Breast epithelium (tissue), 4 donors: ENCODE measurements around the gene ACVR1B. TPM values are rescaled to one million over a fixed set of nuclear protein-coding genes. Genes with fewer than 3 reads are reported as not detected.

Source experiments
- DNase-seq, 2 donors: peaks; one replicate each; pipeline ENCODE4 v3.0.0-alpha.2; 2019; ENCODE audit warnings: low spot score in 2 of 2
- H3K27ac ChIP-seq, 2 donors: fragments of 200-600 bp; sonication (generic) in 1 of 2; one replicate each; pipeline ENCODE4 v1.5.1; 2016 to 2019; ENCODE audit warnings: mild to moderate bottlenecking in 1 of 2
- H3K27me3 ChIP-seq, 2 donors: fragments of 200-600 bp; sonication (generic) in 1 of 2; one replicate each; pipeline versions ENCODE4 v1.5.1 to v1.6.0; 2017 to 2019; ENCODE audit warnings: control low read depth in 1 of 2, mild to moderate bottlenecking in 1 of 2
- H3K36me3 ChIP-seq: fragments of 200-600 bp; one replicate; pipeline ENCODE4 v1.5.1; 2019
- H3K4me1 ChIP-seq, 2 donors: fragments of 200-600 bp; sonication (generic); one replicate each; pipeline ENCODE4 v1.5.1; 2016 to 2019; ENCODE audit warnings: control low read depth in 1 of 2
- H3K4me3 ChIP-seq, 3 donors: fragments of 200-600 bp; sonication (generic); 1 replicate in 2 of 3; 2 replicates in 1 of 3; pipeline ENCODE4 v1.5.1; 2016 to 2019; ENCODE audit warnings: mild to moderate bottlenecking in 3 of 3, moderate library complexity in 2 of 3
- H3K9me3 ChIP-seq, 2 donors: fragments of 200-600 bp; sonication (generic) in 1 of 2; one replicate each; pipeline ENCODE4 v1.5.1; 2016 to 2019; ENCODE audit warnings: control low read depth in 1 of 2
- CTCF ChIP-seq, 3 donors: fragments of 450-650 bp; IDR thresholded peaks; one replicate each; pipeline ENCODE4 v1.5.1; 2016 to 2017; ENCODE audit warnings: antibody characterized with exemption in 3 of 3, mild to moderate bottlenecking in 3 of 3, moderate library complexity in 3 of 3
- POLR2A ChIP-seq: fragments of 450-650 bp; IDR thresholded peaks from one replicate; pipeline ENCODE4 v1.6.1; 2016; ENCODE audit warnings: antibody characterized with exemption, mild to moderate bottlenecking, moderate library complexity
- POLR2AphosphoS5 ChIP-seq, 3 donors: sonication (generic); formaldehyde crosslinking; IDR thresholded peaks; one replicate each; pipeline ENCODE4 v1.6.1; 2017; ENCODE audit warnings: antibody characterized with exemption in 3 of 3
- intact Hi-C: fragments of 100-400 bp; cut with DNase I; formaldehyde crosslinking; loops from one replicate; pipeline ENCODE4 v1.15.1; 2023; ENCODE audit warnings: low total_unique reads
- total RNA-seq, 3 donors: library from RNA; depleted of rRNA; stranded (reverse); fragments of >200 nt; gene quantifications; one replicate each; pipeline ENCODE4 v1.1.0, GENCODE V29; 2016

ACVR1B gene
- total RNA-seq, 3 donors from 2014 or later, result 12.3 to 26.3 (median 23.6) TPM

GRCh38 chr12:52022841-52023181, 71.3 kb downstream of the ACVR1B start:
- TF ChIP-seq POLR2A, result no peak
- TF ChIP-seq CTCF (IDR thresholded peaks at IDR 0.05), result no peak
- no peak for TF ChIP-seq POLR2AphosphoS5 (IDR thresholded peaks at IDR 0.05)
- intact Hi-C loops, result no loop called here

GRCh38 chr12:52023182-52023975, 71.9 kb downstream of the ACVR1B start:
- Histone ChIP-seq H3K9me3 (no peaks in the 10 kb centered on the region), H3K4me1 (no peaks in the 10 kb centered on the region), H3K4me3 (peak overlapping the region; percentile 41 to 67 (median 61)), H3K27ac (peak overlapping the region; percentile 15 to 46), H3K36me3 (no peaks in the 10 kb centered on the region), H3K27me3 (no peaks in the 10 kb centered on the region)
- intact Hi-C loops, result no loop called here
- TF ChIP-seq POLR2A (no peak), CTCF (IDR thresholded peaks at IDR 0.05) (peak; percentile 95 to 98 (median 98))
- peak; percentile 78 to 90 for DNase-seq

More at GRCh38 chr12:52022841-52023181, 71.3 kb downstream of the ACVR1B start:
- Histone ChIP-seq H3K27ac (peak overlapping the region; percentile 15 to 46), H3K36me3 (no peaks in the 10 kb centered on the region), H3K4me3 (peak overlapping the region; percentile 41 to 67 (median 61)), H3K4me1 (no peaks in the 10 kb centered on the region), H3K27me3 (no peaks in the 10 kb centered on the region), H3K9me3 (no peaks in the 10 kb centered on the region)
- DNase-seq, result no peak

GRCh38 chr12:52023976-52024688, 72.6 kb downstream of the ACVR1B start:
- no peaks in the 10 kb centered on the region for H3K9me3 ChIP-seq
- no peaks in the 10 kb centered on the region for H3K27me3 ChIP-seq
- no peaks in the 10 kb centered on the region for H3K4me1 ChIP-seq
- H3K36me3 ChIP-seq, result no peaks in the 10 kb centered on the region
- DNase-seq, result no peak
- peak overlapping the region; percentile 41 to 67 (median 61) for H3K4me3 ChIP-seq
- H3K27ac ChIP-seq, result peak overlapping the region; percentile 15 to 46
- intact Hi-C loops, result no loop called here
- TF ChIP-seq CTCF (IDR thresholded peaks at IDR 0.05) (no peak), POLR2A (no peak), POLR2AphosphoS5 (IDR thresholded peaks at IDR 0.05) (no peak)

GRCh38 chr12:52024845-52025230, 73.3 kb downstream of the ACVR1B start:
- no peak for DNase-seq

More at GRCh38 chr12:52024845-52025230, 73.3 kb downstream of the ACVR1B start:
- H3K27me3 ChIP-seq, result no peaks in the 10 kb centered on the region
- peak overlapping the region; percentile 69 to 73 for H3K27ac ChIP-seq
- H3K4me1 ChIP-seq, result no peaks in the 10 kb centered on the region
- H3K9me3 ChIP-seq, result no peaks in the 10 kb centered on the region
- TF ChIP-seq CTCF (IDR thresholded peaks at IDR 0.05) (no peak), POLR2A (no peak), POLR2AphosphoS5 (IDR thresholded peaks at IDR 0.05) (no peak)
- intact Hi-C loops, result loop anchor here (5.0 kb wide), 1 partner anchor 57 kb away; no protein-coding TSS in a partner anchor
- no peaks in the 10 kb centered on the region for H3K36me3 ChIP-seq
- peak overlapping the region; percentile 25 to 43 (median 29) for H3K4me3 ChIP-seq
